GM18520 (cell line): ENCODE measurements around the gene ZNF883.
A peak's percentile ranks its signal among the peaks of the same experiment; 100 is the strongest.
"Not testable (repeated sequence)": the region's sequence is repeated elsewhere in the genome, so short reads cannot be mapped to it uniquely, and the experiment has no call there.

ENCODE experiments used
- ATAC-seq: cut with Tn5 transposase; IDR thresholded peaks from one replicate; pipeline ENCODE4 v1.9.1; 2021; ENCODE audit not compliant: unreplicated experiment

ZNF883 gene

GRCh38 chr9:113011911-113012381 is at the start of gene ZNF883:
Gene ZNF883, minus strand, starts transcription at chr9:113012192.
- no peak for ATAC-seq

- not testable (repeated sequence) for ATAC-seq
Measured at GRCh38 chr9:113061072-113061850, 49.3 kb upstream of the ZNF883 start.

GRCh38 chr9:113059581-113060284 is 47.7 kb upstream of the ZNF883 start:
- not testable (repeated sequence) for ATAC-seq

- ATAC-seq, result no peak
Measured at GRCh38 chr9:113057193-113057592, 45.2 kb upstream of the ZNF883 start.

- ATAC-seq, result peak; percentile 98
Measured at GRCh38 chr9:113056191-113057106, 44.5 kb upstream of the ZNF883 start, which contains the start of gene ZFP37. Gene ZFP37, minus strand, starts transcription at chr9:113056724. Its CDS starts 36 bp downstream, at chr9:113056688.

- ATAC-seq, result no peak
Measured at GRCh38 chr9:113042884-113043657, 31.1 kb upstream of the ZNF883 start.

- no peak for ATAC-seq
Measured at GRCh38 chr9:113026200-113026599, 14.2 kb upstream of the ZNF883 start.

- ATAC-seq, result no peak
Measured at GRCh38 chr9:113018247-113018646, 6.3 kb upstream of the ZNF883 start.

- ATAC-seq, result no peak
Measured at GRCh38 chr9:113012492-113012891, 500 bp upstream of the ZNF883 start.

GRCh38 chr9:113005777-113006176 is 6.2 kb downstream of the ZNF883 start:
- ATAC-seq, result no peak

- ATAC-seq, result no peak
Measured at GRCh38 chr9:112997236-112997941, 14.6 kb downstream of the ZNF883 start.

GRCh38 chr9:112971415-112971814 is 40.6 kb downstream of the ZNF883 start:
- no peak for ATAC-seq

GRCh38 chr9:112970939-112971338 is 41.1 kb downstream of the ZNF883 start:
- ATAC-seq, result no peak

GRCh38 chr9:112969730-112970129 is 42.3 kb downstream of the ZNF883 start:
- ATAC-seq, result no peak

GRCh38 chr9:112955550-112955949 is 56.4 kb downstream of the ZNF883 start:
- no peak for ATAC-seq

- ATAC-seq, result no peak
Measured at GRCh38 chr9:112945620-112946208, 66.3 kb downstream of the ZNF883 start.

GRCh38 chr9:112939418-112939817 is 72.6 kb downstream of the ZNF883 start:
- no peak for ATAC-seq

GRCh38 chr9:112933696-112934095 is 78.3 kb downstream of the ZNF883 start:
- no peak for ATAC-seq

GRCh38 chr9:112925058-112925641 is 86.8 kb downstream of the ZNF883 start:
- ATAC-seq, result no peak
